Measurements from ENCODE around the gene SCLY. TPM values are rescaled to one million over a fixed set of nuclear protein-coding genes. Genes with fewer than 3 reads are reported as not detected.

SCLY gene
- total RNA-seq, 2 donors from 2014 or later = 13.3 to 33.7 TPM

DNA sequence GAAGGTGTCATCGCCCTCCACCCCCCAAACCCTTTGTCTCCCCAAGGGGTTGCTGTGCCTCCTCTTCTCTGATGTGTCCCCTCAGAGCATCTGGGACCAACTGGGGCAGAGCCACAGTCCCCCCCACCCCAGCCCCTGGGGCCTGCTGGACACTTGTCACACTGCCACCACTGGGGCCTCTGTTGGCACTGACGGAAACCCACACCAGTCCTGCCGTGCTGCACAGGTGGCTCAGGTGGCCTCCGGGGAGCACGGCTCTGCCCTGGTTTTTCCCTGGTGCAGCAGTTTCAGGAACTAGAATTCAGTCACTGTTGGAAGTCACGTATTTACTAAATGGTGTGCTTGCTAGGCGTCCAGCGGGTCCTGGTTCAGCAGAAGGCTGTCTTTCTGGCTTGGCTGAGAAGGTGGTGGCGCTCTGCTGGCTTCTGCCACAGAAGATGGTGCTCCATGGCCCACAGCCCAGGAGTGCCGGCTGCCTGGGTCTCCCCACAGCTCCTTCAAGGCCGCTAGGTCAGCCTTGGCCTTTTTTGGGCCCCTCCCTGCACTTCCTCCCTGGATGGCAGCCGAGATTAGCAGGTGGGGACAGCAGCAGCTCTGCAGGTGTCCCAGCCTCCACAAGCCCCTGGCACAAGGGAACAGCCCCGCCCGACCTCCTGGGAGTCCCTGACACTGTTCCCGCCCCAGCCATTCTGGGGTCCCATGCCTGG lies 59.1 kb downstream of the SCLY start:
- no peak for DNase-seq (ENCODE audit: low spot score)
- Histone ChIP-seq H3K4me3 (no peak overlapping the region), H3K27ac (no peak overlapping the region), H3K4me1 (ENCODE audit: control insufficient read depth in 1 of 2, low read depth in 2 of 2) (peaks cover 0 to 6% of the 10 kb centered on the region in 2 donors), H3K27me3 (replicated peaks; ENCODE audit: insufficient read depth) (no peaks in the 10 kb centered on the region), H3K9me3 (no peaks in the 10 kb centered on the region), H3K36me3 (no peaks in the 10 kb centered on the region)
- ATAC-seq (ENCODE audit: insufficient number of reproducible peaks, low FRiP score, low read depth) = no peak
- TF ChIP-seq, protein P1, sequence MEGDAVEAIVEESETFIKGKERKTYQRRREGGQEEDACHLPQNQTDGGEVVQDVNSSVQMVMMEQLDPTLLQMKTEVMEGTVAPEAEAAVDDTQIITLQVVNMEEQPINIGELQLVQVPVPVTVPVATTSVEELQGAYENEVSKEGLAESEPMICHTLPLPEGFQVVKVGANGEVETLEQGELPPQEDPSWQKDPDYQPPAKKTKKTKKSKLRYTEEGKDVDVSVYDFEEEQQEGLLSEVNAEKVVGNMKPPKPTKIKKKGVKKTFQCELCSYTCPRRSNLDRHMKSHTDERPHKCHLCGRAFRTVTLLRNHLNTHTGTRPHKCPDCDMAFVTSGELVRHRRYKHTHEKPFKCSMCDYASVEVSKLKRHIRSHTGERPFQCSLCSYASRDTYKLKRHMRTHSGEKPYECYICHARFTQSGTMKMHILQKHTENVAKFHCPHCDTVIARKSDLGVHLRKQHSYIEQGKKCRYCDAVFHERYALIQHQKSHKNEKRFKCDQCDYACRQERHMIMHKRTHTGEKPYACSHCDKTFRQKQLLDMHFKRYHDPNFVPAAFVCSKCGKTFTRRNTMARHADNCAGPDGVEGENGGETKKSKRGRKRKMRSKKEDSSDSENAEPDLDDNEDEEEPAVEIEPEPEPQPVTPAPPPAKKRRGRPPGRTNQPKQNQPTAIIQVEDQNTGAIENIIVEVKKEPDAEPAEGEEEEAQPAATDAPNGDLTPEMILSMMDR (IDR thresholded peaks at IDR 0.05) = no peak

GRCh38 chr2:238120463-238121298 lies 59.9 kb downstream of the SCLY start:
- Histone ChIP-seq H3K36me3 (no peaks in the 10 kb centered on the region), H3K4me1 (ENCODE audit: control insufficient read depth in 1 of 2, low read depth in 2 of 2) (peaks cover 0 to 6% of the 10 kb centered on the region in 2 donors), H3K27me3 (replicated peaks; ENCODE audit: insufficient read depth) (no peaks in the 10 kb centered on the region), H3K27ac (no peak overlapping the region), H3K9me3 (no peaks in the 10 kb centered on the region), H3K4me3 (no peak overlapping the region)
- ATAC-seq (ENCODE audit: insufficient number of reproducible peaks, low FRiP score, low read depth) (no peak), DNase-seq (ENCODE audit: low spot score) (no peak)
- TF ChIP-seq, protein P1 (IDR thresholded peaks at IDR 0.05) = no peak

- Histone ChIP-seq H3K27me3 (replicated peaks; ENCODE audit: insufficient read depth) (no peaks in the 10 kb centered on the region), H3K36me3 (no peaks in the 10 kb centered on the region), H3K4me1 (ENCODE audit: control insufficient read depth in 1 of 2, low read depth in 2 of 2) (peaks cover 0 to 6% of the 10 kb centered on the region in 2 donors), H3K4me3 (no peak overlapping the region), H3K27ac (no peak overlapping the region), H3K9me3 (no peaks in the 10 kb centered on the region)
- TF ChIP-seq, protein P1 (IDR thresholded peaks at IDR 0.05) = no peak
- DNase-seq (ENCODE audit: low spot score) (no peak), ATAC-seq (ENCODE audit: insufficient number of reproducible peaks, low FRiP score, low read depth) (no peak)
These were observed 60.9 kb downstream of the SCLY start for GRCh38 chr2:238121511-238122286.

DNA sequence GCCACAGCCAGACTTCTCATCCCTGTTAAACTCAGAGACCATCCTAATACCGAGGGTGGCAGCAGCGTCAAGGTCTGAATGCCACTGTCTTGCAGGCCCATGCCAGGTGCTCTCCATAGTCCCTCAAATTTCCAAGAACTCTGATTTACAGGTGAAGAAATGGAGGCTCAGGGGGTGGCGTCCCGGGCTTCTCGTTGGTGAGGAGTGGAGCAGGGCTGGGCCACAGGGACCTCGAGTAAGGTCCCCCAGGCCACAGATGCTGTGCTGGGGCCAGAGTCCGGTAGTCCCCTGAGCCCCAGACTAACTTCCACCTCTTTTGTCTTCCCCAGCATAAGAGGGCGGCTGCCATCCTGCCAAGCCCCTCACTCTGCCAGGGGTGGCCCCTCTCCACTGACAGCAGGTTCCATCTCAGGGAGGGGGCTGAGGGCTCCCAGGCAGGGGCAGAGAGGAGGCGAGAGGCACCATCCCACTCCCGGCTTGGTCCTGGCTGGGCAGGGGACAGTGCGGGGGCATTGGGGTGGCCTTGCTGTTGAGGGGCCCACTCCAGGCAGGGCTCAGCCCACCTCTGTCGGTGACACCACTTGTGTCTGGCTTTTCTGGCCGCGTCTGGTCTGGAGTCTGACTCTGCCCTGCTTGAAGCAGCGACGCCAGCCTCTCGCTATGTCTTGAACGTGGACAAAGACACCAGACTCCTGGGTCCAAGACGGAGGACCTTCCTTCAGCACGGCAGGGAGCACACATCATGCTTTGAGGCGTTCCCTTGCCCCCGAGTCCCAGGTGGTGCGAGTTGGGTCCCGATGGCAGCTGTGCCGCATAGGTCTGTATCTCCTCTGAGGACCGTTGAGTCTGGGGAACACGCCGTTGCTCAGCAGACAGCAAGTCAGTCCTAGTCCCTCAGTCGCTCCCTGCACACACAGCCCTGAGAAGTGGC lies 61.8 kb downstream of the SCLY start:
- no peaks in the 10 kb centered on the region for H3K27me3 ChIP-seq (replicated peaks; ENCODE audit: insufficient read depth)
- TF ChIP-seq, protein P1 (IDR thresholded peaks at IDR 0.05) = no peak
- H3K9me3 ChIP-seq = no peaks in the 10 kb centered on the region
- H3K36me3 ChIP-seq = no peaks in the 10 kb centered on the region
- H3K4me3 ChIP-seq = no peak overlapping the region
- peaks cover 0 to 13% of the 10 kb centered on the region in 2 donors for H3K4me1 ChIP-seq (ENCODE audit: control insufficient read depth in 1 of 2, low read depth in 2 of 2)
- H3K27ac ChIP-seq = no peak overlapping the region
- ATAC-seq (ENCODE audit: insufficient number of reproducible peaks, low FRiP score, low read depth) (no peak), DNase-seq (ENCODE audit: low spot score) (no peak)

All from thoracic aorta (tissue), 2 donors.